Thyroid gland (tissue), 4 donors: ENCODE measurements around the gene PTGES3L.

ENCODE experiments used
- POLR2A ChIP-seq, 2 donors: fragments of 450-650 bp; IDR thresholded peaks; one replicate each; pipeline ENCODE4 v1.6.1; 2017; ENCODE audit warnings: antibody characterized with exemption in 2 of 2, mild to moderate bottlenecking in 2 of 2, moderate library complexity in 1 of 2
- TF ChIP-seq, protein P1 (sequence below), 6 experiments: fragments of 200-600 bp in 3 of 6; fragments of 450-650 bp in 3 of 6; sonication (generic) in 3 of 6; IDR thresholded peaks; one replicate each; pipeline ENCODE4 v1.5.1; 2016 to 2019; ENCODE audit warnings: antibody characterized with exemption in 6 of 6, mild to moderate bottlenecking in 2 of 6, inconsistent platforms in 1 of 6, moderate library complexity in 1 of 6

DNA sequence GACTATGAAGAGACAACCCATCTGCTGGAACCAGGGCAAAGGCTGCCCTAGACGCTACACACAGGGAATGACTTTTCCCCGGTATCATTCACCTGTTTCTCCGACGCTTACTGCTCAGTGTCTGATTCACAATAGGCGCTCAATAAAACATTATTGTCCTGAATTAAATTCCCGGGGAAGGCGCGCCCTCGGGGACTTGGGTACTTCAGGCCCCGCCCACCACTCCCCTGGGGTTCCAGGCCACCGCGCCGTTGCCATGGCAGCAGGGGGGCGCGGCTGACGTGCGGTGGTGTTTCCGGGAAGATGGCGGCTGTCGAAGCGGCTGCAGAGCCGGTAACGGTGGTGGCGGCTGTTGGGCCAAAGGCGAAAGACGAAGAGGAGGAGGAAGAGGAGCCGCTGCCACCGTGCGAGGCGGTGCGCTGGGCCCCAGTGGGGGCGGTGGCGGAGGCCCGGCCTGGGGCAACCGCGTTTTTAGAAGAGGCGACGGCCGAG is 440 bp upstream of the PTGES3L start, which contains the start of gene RUNDC1:
- TF ChIP-seq, protein P1, sequence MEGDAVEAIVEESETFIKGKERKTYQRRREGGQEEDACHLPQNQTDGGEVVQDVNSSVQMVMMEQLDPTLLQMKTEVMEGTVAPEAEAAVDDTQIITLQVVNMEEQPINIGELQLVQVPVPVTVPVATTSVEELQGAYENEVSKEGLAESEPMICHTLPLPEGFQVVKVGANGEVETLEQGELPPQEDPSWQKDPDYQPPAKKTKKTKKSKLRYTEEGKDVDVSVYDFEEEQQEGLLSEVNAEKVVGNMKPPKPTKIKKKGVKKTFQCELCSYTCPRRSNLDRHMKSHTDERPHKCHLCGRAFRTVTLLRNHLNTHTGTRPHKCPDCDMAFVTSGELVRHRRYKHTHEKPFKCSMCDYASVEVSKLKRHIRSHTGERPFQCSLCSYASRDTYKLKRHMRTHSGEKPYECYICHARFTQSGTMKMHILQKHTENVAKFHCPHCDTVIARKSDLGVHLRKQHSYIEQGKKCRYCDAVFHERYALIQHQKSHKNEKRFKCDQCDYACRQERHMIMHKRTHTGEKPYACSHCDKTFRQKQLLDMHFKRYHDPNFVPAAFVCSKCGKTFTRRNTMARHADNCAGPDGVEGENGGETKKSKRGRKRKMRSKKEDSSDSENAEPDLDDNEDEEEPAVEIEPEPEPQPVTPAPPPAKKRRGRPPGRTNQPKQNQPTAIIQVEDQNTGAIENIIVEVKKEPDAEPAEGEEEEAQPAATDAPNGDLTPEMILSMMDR (IDR thresholded peaks at IDR 0.05), result no peak
- peak in 1 of 2 donors; percentile 85 for TF ChIP-seq POLR2A (IDR thresholded peaks at IDR 0.05)
